GM19455 (cell line): ENCODE results near the gene SLX4IP.
A peak's percentile ranks its signal among the peaks of the same experiment; 100 is the strongest.
"Not testable (repeated sequence)": the region's sequence is repeated elsewhere in the genome, so short reads cannot be mapped to it uniquely, and the experiment has no call there.

Experiments used
- ATAC-seq: cut with Tn5 transposase; IDR thresholded peaks from one replicate; pipeline ENCODE4 v1.9.1; 2021; ENCODE audit not compliant: unreplicated experiment

SLX4IP gene

DNA sequence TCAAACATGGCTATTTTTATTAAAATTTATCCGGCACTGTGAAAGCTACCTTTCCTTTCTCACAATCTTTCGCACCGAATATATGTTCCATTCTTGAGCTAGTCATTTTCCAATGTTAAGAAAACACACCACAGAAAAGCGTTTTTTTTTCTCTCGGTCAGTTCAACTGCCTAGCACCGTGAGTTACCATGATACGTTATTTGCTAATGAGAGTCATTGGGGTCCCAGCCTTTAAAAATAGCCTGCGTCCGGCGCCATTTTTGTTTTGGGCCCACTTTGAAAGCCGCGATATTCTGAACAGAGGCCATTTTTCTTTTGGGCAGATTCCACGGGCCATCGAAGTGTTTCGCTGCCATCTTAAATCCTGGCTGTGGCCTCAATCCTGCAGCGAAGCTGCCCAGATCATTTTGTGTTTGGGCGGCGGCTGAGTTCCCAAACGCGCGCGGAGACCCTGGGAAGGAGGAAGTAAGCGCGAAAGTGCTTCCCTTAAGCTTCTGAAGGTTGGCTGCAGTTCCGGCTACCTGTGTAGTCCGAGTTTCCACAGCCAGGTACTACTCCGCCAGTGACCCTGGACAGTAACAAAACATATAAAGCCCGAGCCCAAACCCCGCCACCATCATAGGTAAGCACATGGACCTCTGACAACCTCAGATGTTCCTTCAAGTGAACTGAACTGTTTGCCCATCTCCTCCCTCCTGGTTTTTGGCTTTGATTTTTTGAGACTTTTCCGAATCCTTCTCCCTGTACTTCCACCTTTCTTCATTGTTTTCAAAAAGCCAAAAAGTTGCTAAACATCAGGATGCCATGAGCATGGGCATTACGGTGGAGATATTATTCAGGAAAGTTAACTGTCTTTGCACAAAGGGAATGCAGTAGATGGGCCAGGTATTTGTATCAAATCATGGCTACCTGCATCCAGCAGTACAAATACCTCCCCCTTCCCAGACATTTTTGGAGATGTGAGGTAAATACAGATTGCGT, at the start of gene SLX4IP:
Gene SLX4IP (plus strand): TSS at position 474 of the 981 bp plus-strand sequence. CDS start 22,900 bp downstream, outside the sequence.
- ATAC-seq = peak; percentile 56

DNA sequence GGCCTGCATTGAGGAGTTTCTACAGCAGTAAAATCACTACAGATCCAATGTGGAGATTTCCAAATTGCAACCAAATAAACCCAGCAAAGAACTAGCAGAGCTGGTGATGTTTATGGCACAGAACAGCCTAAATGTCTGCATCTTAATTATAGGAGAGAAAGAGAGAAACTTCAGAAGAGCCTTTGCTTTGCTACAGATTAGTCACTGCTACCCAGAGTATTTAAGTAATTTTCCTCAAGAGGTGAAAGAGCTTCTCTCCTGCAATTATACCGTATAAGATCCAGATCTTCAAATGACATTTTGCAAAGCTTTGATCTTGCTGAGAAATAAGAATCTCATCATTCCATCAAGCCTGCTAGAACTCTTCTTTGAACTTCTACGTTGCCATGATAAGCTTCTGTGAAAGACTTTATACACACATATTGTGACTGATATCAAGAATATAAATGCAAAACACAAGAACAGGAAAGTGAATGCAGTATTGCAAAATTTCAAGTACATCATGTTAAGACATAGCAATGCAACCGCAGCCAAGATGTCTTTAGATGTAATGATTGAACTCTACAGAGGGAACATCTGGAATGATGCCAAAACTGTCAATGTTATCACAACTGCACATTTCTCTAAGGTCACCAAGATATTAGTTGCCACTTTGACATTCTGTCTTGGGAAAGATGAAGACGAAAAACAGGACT, 49.1 kb upstream of the SLX4IP start:
- no peak for ATAC-seq

DNA sequence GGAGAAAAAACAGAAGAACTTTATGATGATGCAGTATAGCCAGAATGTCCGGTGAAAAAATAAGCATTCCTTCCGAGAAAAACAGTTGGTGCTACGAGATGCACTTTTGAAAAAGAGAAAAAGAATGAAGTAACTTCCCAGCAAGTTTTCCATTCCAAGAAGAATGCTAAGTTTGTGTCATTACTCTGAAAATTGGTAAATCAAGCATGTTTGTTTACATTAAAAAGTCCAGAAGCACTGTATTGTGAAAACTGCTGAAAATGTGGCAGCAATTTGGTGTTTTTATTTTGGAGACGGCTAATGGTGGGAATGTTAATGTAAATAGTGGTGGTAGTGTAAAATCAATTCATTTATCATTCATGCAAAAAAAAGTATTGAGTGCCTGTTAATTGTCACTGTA, 47.4 kb upstream of the SLX4IP start:
- no peak for ATAC-seq

DNA sequence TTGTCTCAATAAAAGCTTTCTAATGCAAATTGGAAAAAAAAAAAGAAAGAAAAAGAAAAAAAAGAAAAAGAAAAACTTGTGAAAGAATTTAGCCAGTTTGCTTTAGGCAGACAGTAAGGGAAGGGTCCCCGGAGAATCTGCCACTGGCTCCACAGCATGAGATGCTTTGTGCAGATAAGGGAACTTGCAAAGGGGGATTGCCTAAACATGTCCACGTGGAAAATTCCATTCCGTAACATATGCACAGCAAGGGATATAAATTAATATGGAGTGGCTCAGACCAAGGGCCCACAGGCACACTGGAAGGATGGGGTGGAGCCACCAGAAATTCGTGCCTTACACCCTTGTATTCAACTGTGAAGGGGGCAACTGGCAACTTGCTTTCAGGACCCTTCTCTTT, 46.5 kb upstream of the SLX4IP start:
- ATAC-seq = no peak

DNA sequence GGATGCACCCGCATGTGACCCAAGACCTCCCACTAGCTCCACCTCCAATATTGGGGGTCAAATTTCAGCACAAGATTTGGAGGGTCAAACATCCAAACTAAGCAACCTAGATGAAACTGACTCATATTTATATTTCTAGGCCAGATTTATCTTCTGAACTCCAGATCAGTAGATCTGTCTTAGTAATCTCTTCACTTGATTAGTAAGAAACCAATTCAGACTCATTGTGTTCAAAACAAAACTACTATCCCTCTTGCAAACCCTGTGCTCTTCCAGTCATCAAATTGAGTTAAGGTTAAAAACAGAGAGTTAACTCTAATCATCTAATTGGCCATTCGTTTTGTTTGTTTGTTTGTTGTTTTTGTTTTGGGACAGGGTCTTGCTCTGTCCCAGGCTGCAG, 44.4 kb upstream of the SLX4IP start:
- ATAC-seq = no peak

DNA sequence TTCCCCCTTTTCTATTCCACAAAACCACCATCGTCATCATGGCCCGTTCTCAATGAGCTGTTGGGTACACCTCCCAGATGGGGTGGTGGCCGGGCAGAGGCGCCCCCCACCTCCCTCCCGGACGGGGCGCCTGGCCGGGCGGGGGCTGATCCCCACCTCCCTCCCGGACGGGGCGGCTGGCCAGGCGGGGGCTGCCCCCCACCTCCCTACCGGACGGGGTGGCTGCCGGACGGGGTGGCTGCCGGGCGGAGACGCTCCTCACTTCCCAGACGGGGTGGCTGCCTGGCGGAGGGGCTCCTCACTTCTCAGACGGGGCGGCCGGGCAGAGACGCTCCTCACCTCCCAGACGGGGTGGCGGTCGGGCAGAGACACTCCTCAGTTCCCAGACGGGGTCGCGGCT, 40.4 kb upstream of the SLX4IP start:
- ATAC-seq = not testable (repeated sequence)

DNA sequence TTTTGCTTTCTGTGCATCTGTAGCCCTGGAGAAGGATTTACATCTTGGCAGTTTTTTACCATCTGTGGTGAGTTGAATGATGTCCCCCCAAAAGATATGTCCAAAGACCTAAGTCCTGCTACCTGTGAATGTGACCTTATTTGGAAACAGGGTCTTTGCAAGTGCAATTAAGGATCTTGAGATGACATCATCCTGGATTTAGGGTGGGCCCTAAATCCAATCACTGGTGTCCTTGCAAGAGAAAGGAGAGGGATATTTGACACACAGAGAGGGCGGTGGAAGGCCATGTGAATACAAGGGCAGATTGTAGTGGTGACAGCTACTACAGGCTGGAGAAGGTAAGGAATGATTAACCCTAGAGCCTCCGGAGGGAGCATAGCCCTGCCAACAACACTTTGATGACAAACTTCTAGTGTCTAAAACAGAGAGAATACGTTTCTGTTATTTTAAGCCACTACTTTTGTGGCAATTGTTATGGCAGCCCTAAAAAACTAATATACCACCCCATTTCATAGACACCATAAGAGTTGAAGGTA, 36.2 kb upstream of the SLX4IP start:
- no peak for ATAC-seq

DNA sequence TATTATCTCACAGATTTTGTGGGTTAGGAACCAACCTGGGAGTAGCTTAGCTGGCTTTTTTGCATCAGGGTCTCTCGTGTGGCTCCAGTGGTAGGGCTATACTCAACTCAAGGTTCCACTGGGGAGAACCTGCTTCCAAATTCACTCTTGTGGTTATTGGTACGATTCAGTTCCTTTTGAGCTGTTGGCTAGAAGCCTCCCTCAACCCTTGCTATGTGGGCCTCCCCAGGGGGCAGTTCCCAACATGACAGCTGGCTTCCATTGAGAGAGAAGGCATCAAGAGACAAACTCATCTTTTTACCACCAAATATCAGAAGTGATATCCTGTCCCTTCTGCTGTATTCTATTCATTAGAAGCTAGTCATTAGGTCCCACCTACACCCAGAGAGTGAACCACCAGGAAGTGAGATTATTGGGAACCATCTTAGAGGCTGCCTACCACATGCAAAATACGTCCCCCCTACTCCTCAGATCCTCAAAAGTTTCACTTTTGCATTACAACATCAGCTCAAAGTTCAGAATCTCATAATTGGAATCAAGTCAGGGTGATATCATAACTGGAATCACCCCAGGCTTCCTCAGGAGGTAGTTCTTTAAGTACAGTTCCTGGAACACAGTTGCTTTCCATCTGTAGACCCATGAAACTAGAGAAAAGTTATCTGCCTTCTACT, 32.0 kb upstream of the SLX4IP start:
- ATAC-seq = no peak

DNA sequence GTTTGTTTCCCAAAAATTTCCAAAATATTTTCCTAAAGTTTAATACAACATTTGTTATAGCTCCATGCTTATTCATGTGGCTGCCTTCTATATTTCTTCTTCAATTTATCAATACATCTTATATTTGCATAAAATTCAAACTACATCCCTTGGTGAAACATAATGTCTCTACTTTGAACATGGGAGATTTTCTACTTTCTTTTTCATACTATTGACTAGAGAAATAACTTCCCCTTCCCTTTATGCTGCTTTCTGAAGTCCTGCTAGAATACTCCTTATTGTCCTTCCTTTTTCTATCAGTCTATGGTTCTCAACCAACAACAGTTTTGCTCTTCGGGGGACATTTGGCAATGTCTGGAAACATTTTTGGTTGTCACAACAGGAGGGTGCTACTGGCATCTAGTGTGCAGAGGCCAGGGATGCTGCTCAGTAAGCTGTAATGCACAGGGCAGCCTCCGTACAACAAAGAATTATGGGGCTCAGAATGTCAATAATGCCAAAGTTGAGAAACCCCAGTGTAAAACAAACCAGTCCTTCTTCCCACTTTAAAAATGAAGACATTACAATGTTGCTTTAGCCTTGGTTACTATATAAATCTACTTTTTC, 31.0 kb upstream of the SLX4IP start:
- no peak for ATAC-seq

DNA sequence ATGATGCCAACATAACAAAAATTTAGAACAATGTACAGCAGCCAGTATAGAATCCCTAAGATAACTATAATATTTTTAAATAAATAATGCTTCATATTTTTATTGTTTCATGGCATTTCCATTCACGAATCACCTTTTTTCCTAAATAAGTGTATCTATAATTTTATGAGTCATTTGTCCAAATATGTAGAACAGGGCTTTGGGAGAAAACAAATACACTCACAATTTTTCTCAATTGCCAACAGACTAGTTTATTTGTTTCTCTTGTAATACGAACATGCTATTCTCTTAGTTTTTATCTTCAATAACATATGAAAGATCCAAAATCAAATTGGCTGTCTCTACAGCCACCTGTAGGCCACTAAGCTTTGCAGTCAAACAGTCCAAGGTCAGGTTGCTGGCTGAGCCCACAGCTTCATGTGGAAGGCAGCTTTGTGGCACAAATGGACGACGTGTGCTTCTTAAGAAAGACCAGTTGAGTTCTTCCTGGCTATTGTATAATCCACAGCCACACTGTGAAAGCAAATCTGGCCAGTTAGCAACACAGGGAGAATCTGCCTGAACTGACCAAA, 30.1 kb upstream of the SLX4IP start:
- ATAC-seq = no peak

DNA sequence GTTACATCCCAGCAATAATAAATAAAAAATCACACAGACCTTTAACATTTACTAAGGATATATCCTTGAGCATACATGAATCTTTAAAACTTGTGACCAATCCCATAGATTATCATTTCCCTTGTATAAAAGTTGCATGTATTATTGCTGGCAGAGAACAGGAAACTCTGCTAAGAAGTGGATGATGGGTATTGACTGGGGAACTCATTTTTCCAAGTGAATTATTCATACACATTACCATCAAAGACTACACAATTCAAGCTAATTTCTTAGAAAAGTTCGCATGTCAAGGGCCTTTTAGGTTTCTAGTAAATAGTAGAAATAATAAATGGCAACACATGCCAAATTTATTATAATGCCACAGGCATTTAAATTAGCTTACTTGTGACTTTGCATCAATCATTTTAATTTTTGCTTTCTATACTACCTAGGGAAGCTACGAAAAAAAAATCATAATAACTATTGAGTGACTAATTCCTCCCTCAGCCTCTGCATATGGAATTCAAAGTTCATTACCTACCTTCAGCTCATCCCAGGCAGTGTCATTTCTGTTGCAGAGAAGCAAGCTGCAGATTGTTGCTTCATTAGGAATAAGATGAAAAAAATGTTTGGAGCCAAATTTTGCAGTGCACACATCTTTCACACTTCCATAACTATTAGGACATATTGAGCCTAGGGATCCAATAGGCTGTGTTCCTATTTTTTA, 26.8 kb upstream of the SLX4IP start:
- ATAC-seq = no peak

DNA sequence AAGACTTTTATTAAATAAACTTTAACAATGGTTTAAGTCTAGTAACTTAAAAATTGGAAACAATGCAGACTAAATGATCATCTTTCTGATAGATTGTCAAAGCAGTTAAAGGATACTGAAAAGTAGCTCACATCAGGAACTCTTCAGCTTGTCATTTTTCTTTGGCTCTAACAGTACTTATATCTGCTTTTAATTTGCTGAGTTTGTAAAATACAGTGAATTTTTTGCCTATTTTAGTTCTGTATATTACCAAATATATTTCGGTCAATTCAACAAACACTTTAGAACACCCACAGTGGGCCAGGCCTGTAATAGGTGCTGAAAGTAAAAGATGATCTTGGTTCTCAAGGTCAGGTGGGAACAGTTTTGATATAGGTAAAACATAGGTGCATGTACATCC, 23.4 kb upstream of the SLX4IP start:
- ATAC-seq = no peak

DNA sequence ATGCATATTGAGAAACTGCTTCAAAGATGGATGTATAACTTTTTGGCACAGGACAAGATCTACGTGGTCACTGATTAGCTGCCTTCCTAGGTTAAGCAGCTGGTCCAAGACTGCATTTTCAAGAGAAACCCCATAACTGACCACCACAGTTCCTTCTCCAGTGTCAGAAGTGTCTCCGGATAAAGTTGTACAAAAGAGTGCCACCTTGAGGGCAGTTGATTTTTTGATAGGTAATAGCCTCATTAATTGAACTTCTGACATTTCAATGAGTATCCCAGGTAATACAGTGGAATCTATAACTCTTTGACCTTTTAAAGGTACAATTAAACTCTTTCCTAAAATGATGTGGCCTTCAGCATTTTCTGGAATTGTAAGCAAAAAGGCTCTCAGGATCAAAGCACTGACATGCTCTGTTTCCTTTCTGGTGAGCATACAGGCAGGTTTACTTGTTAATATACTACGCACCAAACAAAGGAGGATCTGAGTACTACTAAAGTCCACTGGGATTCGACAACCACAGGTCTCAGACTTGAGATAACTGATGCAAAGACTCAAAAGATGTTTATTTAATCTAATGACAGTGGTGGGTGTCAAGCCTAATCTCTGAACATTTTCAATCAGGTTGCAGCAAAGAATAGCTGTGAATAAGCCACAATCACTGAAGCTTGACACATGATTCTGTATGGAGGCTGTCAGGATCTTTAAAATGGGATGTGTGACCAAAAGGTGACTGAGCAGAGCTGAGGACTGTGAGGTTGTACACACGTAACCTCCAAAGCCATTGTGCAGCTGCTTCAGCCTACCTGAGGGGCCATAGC, 22.3 kb upstream of the SLX4IP start:
- no peak for ATAC-seq

DNA sequence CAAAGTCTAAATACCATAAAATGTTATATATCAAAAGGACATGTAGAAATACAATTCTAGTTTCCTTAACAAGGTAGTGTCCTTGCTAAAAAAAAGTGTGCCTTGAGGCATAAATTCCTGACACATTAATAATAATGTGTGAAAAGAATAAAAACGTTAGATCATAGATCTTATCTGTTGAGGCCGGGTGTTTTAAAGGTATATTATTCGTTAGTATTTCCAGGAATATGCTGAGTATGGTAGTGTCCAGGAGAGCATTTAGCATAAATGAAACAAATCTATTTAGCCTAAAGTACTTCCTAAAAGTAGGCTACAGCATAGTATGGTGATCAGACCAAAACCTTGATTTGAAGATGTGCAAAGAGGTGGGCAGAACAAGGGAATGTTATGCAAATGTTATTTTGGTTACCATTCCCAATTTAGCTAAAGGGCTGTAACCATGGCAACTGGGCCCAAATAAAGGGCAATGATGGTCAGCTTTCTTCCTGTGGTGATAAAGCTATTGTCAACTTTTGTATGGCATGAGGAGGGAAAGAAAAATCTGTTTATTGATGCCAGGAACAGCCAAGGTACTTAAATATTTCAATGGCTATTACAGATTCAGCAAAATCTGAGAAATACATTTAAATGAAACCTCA, 20.0 kb upstream of the SLX4IP start:
- ATAC-seq = no peak

DNA sequence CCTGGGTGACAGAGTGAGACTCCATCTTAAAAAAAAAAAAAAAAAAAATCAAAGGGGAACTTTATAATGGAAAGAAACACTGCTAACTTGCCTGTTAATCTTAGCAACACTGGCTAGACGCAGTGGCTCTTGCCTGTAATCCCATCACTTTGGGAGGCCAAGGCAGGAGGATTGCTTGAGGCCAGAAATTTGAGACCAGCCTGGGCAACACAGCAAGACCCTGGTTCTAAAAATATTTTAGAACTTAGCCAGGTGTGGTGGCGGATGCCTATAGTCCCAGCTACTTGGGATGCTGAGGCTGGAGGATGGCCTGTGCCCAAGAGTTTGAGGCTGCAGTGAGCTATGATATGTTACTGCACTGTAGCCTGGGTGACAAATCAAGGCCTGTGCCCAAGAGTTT, 17.9 kb upstream of the SLX4IP start:
- not testable (repeated sequence) for ATAC-seq

DNA sequence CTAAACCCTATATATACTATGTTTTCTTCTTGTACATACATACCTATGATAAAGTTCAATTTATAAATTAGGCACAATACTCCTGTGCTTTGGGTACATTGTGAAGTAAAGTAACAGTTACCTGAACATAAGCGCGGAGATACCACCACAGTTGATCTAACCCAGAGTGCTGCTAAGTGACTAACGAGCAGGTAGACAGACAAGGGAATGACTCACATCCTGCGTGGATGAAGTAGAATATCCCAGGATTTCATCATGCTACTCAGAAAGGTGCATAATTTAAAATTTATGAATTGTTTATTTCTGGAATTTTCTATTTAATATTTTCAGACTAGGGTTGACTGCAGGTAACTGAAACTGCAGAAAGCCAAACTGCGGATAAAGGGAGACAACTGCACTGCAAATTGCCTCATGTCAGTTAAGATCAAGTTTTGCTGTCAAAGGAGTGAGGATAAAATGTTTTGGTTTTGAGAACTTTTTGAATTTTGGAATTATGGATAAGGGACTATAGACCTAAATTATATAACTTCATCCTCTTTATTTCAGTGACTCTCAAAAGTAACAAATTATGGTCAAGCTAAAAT, 15.5 kb upstream of the SLX4IP start:
- no peak for ATAC-seq

DNA sequence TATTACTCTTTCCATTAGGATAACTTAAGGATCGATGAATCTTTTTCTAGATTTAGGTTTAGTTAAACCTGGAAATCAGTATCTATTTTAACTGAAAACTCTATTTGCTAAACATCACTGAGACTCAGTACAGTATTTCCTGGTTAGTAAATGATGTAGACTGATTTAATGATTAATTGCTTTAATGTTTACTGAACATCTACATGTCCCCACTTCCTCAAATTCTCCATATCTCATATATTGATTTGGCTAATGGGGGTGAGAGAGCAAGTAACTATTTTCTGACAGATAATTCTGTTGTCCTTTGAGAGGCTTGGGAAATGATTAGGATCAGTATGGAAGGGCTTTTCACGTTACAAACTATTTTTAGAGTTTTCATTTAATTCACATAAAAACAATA, 11.4 kb upstream of the SLX4IP start:
- no peak for ATAC-seq

DNA sequence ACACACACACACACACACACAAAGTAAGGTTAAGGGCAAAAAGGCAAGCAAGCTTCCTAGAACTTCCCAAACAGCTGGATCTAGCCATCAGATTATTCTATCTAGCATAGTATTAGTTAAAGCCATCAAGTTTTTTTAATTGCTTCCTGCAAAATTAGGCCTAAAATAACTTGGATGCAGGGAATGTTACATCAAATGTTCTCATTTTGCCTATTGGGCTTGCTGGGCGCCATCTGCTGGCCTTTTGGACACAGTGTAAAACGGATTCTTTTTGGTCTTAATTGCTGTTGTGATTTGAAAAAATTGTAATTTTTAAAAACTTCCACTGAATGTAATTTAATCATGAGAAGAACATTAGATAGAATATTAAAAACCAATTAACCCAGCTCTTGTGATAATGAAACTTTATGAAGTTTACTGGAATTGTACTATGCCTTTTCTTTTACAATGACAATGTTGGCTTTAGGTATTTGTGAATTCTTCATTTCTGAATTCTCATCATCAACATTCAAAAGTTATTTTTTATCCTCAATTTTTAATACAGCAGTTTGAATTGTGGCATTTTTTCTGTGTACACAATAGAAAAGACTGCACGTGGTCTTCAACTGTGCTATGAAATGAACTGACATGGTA, 7.9 kb upstream of the SLX4IP start:
- no peak for ATAC-seq
